SK-N-MC (cell line): ENCODE results near the gene KAZN.

Experiments
- EZH2 ChIP-seq: fragments of 200-600 bp; sonication (generic); IDR thresholded peaks from one replicate; pipeline ENCODE4 v1.6.1; 2017; ENCODE audit warnings: antibody characterized with exemption
- FOXP2 ChIP-seq: optimal IDR thresholded peaks from 2 replicates; pipeline ENCODE3; 2011; ENCODE audit warnings: mild to moderate bottlenecking, moderate library complexity; ENCODE audit not compliant: insufficient read depth; ENCODE audit errors: extremely low read length, control extremely low read depth
- POLR2AphosphoS5 ChIP-seq: IDR thresholded peaks from 2 replicates; pipeline ENCODE4 v1.6.1; 2012; ENCODE audit warnings: mild to moderate bottlenecking, low read depth, low read length, borderline replicate concordance

DNA sequence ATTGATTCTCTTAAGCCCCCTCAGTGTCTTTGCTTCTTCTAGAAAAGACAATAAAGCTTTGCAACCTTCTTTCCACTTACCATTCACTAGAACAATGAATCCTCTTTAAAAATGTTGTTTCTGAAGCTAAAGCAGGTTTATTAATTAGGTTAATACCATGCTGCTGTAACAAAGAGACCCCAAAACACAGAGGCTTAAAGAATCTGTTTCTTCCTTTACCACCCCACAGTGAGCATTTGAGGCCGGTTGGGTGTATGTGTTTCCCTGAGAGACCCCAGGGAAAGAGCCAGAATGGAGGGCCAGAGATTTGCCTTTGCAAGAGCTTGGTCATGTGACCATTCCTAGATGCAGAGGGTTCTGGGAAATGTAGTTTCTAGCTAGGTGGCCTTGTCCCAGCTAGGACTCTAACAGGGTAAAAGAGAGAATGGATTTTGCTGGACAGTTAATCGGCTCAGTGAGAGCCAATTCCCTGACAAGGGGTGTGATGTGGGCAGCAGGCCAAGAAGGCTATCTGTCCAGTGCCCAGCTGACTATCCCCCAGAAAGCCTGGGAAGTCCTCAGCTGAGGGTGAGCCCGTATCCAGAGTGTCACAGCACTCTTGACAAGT lies 363.3 kb downstream of the KAZN start:
- TF ChIP-seq POLR2AphosphoS5, result no peak
- TF ChIP-seq EZH2, result no peak
- TF ChIP-seq FOXP2, result no peak
